ENCODE measurements around the gene AMPD2.

AMPD2 gene

GRCh38 chr1:109630898-109631512 lies 11.4 kb downstream of the AMPD2 start:
- DNase-seq (ENCODE audit: low spot score), result no peak

GRCh38 chr1:109631513-109632505 lies 12.2 kb downstream of the AMPD2 start:
- DNase-seq (ENCODE audit: low spot score), result no peak

- no peak for DNase-seq (ENCODE audit: low spot score)
These were observed 13.2 kb downstream of the AMPD2 start for GRCh38 chr1:109632671-109633346.

GRCh38 chr1:109634292-109634691 lies 14.7 kb downstream of the AMPD2 start:
- DNase-seq (ENCODE audit: low spot score), result no peak

GRCh38 chr1:109634771-109635750 lies 15.4 kb downstream of the AMPD2 start:
- no peak for DNase-seq (ENCODE audit: low spot score)

- DNase-seq (ENCODE audit: low spot score), result no peak
These were observed 16.2 kb downstream of the AMPD2 start for GRCh38 chr1:109635862-109636200.

GRCh38 chr1:109636201-109636952 lies 16.7 kb downstream of the AMPD2 start:
- DNase-seq (ENCODE audit: low spot score), result peak; percentile 46

GRCh38 chr1:109637446-109637845 lies 17.8 kb downstream of the AMPD2 start:
- no peak for DNase-seq (ENCODE audit: low spot score)

- no peak for DNase-seq (ENCODE audit: low spot score)
These were observed 19.6 kb downstream of the AMPD2 start for GRCh38 chr1:109639063-109639840.

- DNase-seq (ENCODE audit: low spot score), result no peak
These were observed 20.2 kb downstream of the AMPD2 start for GRCh38 chr1:109639841-109640184.

- DNase-seq (ENCODE audit: low spot score), result peak; percentile 77
These were observed 20.7 kb downstream of the AMPD2 start for GRCh38 chr1:109640285-109640865.

- DNase-seq (ENCODE audit: low spot score), result no peak
These were observed 21.6 kb downstream of the AMPD2 start for GRCh38 chr1:109641078-109641740.

GRCh38 chr1:109641861-109642260 lies 22.2 kb downstream of the AMPD2 start:
- DNase-seq (ENCODE audit: low spot score), result no peak

GRCh38 chr1:109642626-109643025 lies 23.0 kb downstream of the AMPD2 start:
- no peak for DNase-seq (ENCODE audit: low spot score)

GRCh38 chr1:109643385-109644230 lies 24.0 kb downstream of the AMPD2 start:
- peak; percentile 84 for DNase-seq (ENCODE audit: low spot score)

- DNase-seq (ENCODE audit: low spot score), result no peak
These were observed 25.0 kb downstream of the AMPD2 start for GRCh38 chr1:109644670-109645069.

GRCh38 chr1:109649491-109649914 lies 29.9 kb downstream of the AMPD2 start:
- no peak for DNase-seq (ENCODE audit: low spot score)

GRCh38 chr1:109650609-109651008 lies 31.0 kb downstream of the AMPD2 start:
- DNase-seq (ENCODE audit: low spot score), result no peak
